ENCODE measurements around the gene DGCR2.

DGCR2 gene

DNA sequence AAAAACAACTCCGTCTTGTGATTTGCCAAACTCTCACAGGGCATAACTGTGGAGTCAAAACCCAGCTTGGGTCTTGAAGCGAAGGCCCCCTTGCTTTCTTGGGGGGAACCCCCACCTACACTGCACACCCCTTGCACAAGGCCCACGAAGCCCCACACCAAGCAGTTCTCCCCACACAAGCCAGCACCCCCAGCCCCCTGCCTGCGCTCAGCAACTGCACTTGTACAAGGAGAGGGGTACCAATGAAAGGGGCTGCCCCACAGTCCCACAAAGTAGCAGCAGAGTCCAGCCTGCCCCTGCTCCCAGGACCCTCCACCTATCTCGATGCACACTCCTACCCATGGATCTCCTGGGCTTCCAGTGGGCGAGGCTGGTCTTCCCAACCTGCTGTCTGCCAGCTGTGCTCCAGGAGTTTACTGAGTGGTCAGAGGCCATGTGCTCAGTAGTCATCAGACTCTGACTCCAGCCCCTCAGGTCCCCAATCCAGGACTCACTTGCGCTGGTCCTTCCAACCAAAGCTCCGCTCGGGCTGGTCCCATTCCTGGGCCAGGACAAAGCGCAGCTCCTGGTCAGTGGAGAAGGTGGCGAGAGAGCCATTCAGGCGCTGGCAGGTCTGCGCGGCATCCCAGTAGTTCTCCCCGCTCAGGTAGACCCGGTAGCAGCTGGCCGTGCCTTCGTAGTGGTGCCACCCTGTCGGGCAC, 57.7 kb downstream of the DGCR2 start:
- TF ChIP-seq, protein P1, sequence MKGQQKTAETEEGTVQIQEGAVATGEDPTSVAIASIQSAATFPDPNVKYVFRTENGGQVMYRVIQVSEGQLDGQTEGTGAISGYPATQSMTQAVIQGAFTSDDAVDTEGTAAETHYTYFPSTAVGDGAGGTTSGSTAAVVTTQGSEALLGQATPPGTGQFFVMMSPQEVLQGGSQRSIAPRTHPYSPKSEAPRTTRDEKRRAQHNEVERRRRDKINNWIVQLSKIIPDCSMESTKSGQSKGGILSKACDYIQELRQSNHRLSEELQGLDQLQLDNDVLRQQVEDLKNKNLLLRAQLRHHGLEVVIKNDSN (IDR thresholded peaks at IDR 0.05), result no peak
- no peak for TF ChIP-seq NFIC (IDR thresholded peaks at IDR 0.05)
- TF ChIP-seq FOXM1 (IDR thresholded peaks at IDR 0.05; ENCODE audit: borderline replicate concordance, low read depth), result no peak
- no peak for TF ChIP-seq CREB1 (IDR thresholded peaks at IDR 0.05; ENCODE audit: low read depth)
- TF ChIP-seq TCF12 (IDR thresholded peaks at IDR 0.05; ENCODE audit: low read depth), result no peak
- no peak for TF ChIP-seq RAD21 (IDR thresholded peaks at IDR 0.05; ENCODE audit: low read depth)
- TF ChIP-seq EGR1 (IDR thresholded peaks at IDR 0.05), result no peak
- TF ChIP-seq, protein P2, sequence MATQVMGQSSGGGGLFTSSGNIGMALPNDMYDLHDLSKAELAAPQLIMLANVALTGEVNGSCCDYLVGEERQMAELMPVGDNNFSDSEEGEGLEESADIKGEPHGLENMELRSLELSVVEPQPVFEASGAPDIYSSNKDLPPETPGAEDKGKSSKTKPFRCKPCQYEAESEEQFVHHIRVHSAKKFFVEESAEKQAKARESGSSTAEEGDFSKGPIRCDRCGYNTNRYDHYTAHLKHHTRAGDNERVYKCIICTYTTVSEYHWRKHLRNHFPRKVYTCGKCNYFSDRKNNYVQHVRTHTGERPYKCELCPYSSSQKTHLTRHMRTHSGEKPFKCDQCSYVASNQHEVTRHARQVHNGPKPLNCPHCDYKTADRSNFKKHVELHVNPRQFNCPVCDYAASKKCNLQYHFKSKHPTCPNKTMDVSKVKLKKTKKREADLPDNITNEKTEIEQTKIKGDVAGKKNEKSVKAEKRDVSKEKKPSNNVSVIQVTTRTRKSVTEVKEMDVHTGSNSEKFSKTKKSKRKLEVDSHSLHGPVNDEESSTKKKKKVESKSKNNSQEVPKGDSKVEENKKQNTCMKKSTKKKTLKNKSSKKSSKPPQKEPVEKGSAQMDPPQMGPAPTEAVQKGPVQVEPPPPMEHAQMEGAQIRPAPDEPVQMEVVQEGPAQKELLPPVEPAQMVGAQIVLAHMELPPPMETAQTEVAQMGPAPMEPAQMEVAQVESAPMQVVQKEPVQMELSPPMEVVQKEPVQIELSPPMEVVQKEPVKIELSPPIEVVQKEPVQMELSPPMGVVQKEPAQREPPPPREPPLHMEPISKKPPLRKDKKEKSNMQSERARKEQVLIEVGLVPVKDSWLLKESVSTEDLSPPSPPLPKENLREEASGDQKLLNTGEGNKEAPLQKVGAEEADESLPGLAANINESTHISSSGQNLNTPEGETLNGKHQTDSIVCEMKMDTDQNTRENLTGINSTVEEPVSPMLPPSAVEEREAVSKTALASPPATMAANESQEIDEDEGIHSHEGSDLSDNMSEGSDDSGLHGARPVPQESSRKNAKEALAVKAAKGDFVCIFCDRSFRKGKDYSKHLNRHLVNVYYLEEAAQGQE (IDR thresholded peaks at IDR 0.05; ENCODE audit: low read depth), result no peak
- TF ChIP-seq CEBPB (IDR thresholded peaks at IDR 0.05), result no peak
- no peak for TF ChIP-seq ZBTB7A (IDR thresholded peaks at IDR 0.05; ENCODE audit: low read depth)
- no peak for TF ChIP-seq TEAD4 (IDR thresholded peaks at IDR 0.05)
- no peak for TF ChIP-seq YY1 (IDR thresholded peaks at IDR 0.05; ENCODE audit: low read depth)
- no peak for TF ChIP-seq TAF1 (IDR thresholded peaks at IDR 0.05; ENCODE audit: low read depth)
- TF ChIP-seq, protein P3, sequence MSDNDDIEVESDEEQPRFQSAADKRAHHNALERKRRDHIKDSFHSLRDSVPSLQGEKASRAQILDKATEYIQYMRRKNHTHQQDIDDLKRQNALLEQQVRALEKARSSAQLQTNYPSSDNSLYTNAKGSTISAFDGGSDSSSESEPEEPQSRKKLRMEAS (IDR thresholded peaks at IDR 0.05), result no peak

DNA sequence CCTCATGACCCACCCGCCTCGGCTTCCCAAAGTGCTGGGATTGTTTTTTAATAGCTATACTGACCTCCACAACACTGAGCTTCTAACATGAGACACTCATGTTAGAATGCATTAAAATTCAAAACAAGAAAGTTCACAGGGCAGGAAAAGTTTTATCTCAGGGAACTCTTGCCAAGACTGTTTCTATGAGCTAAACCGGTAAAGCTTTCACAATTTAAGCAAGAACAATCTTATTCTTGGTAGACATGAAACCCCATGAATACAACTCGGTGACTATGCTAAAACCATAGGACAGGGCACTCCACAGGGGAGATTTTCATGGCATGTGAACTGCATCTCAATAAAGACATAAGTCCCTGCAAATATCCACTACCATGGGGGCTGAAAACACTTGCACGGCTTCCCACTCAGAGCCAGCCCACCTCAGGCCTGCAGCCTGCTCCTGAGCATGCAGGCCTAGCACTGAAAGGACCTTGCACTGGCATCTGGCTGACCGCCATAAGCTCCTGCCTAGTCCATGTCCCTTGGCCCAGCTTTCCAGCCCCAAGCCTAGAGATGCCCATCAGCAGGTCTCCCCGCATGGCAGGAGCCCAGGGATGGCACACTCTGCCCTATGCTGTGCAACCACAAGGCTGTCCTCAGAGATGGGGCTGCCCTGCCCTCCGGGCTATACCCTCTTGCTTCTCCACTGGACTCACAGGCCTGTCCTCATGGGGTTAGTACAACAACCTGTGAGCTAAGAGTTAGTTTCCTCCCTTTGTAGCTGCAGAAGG, 58.4 kb downstream of the DGCR2 start:
- TF ChIP-seq CEBPB (IDR thresholded peaks at IDR 0.05), result no peak
- TF ChIP-seq, protein P3 (IDR thresholded peaks at IDR 0.05), result no peak

DNA sequence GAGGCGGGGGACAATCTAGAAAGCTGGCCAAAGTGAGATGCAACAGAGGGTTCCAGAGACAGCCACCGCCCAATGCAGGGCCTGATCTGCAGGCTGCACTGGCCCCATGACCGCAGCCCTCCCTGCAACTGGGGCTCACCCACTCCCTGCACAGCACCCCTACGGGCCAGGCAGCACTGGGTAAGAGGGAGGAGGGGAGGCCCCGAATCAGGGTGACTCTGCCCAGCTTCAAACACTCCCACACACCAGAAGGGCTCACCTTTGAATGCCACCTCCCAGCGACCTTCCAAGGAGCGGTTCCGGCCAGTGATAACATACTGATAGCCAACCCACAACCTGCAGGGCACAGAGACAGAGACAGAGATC, 59.3 kb downstream of the DGCR2 start:
- TF ChIP-seq, protein P2 (IDR thresholded peaks at IDR 0.05; ENCODE audit: low read depth), result no peak
- TF ChIP-seq FOXM1 (IDR thresholded peaks at IDR 0.05; ENCODE audit: borderline replicate concordance, low read depth), result no peak
- no peak for TF ChIP-seq EGR1 (IDR thresholded peaks at IDR 0.05)
- TF ChIP-seq TCF12 (IDR thresholded peaks at IDR 0.05; ENCODE audit: low read depth), result no peak
- TF ChIP-seq RAD21 (IDR thresholded peaks at IDR 0.05; ENCODE audit: low read depth), result no peak
- no peak for TF ChIP-seq TEAD4 (IDR thresholded peaks at IDR 0.05)
- TF ChIP-seq EP300 (IDR thresholded peaks at IDR 0.05; ENCODE audit: borderline replicate concordance), result no peak
- no peak for TF ChIP-seq CREB1 (IDR thresholded peaks at IDR 0.05; ENCODE audit: low read depth)
- TF ChIP-seq YY1 (IDR thresholded peaks at IDR 0.05; ENCODE audit: low read depth), result no peak
- TF ChIP-seq, protein P3 (IDR thresholded peaks at IDR 0.05), result no peak
- TF ChIP-seq ZBTB7A (IDR thresholded peaks at IDR 0.05; ENCODE audit: low read depth), result no peak

DNA sequence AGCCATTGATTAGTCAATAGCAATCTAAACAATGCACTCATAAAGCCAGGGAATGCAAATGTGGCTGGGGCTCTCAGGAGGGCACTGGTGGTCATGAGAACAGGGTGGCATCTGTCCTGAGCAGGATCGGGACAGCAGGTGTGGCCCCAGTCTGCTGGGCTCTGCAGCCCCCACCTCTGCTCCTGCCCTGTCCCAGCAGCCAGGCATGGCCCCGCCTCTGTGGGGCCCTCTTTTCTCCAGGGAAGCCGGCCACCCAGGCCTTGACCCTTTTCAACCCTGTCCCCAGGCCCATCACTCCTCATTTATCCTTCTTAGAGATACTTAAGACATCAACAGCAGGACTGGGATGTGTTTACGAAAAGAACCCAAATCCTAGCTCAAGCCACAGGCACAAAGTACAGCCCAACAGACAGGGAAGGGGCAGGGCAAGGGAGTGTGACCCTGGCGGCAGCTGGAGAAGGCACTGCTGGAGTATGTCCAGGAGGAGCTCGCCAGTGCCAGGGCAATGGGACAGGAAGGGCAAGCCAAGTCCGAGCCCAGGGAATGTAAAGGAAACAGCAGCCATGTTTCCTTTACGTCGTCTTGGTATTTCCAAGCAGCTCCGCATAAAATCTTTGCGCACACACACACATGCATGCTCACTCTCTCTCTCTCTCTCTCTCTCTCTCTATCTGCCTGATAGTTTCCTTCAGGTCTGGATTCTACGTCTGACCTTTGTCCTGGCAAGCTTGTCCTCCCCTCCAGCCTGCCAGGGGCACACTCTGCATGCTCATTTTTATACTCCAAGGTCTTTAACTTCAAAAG, 59.9 kb downstream of the DGCR2 start:
- TF ChIP-seq, protein P2 (IDR thresholded peaks at IDR 0.05; ENCODE audit: low read depth), result no peak
- no peak for TF ChIP-seq CEBPB (IDR thresholded peaks at IDR 0.05)
- TF ChIP-seq, protein P3 (IDR thresholded peaks at IDR 0.05), result no peak
